Ectodermal cell (in vitro differentiated cells): ENCODE data around the gene INKA2. TPM values are rescaled to one million over a fixed set of nuclear protein-coding genes. Genes with fewer than 3 reads are reported as not detected.

Source experiments
- H3K27ac ChIP-seq: 2 replicates; pipeline ENCODE4 v1.7.0; 2013; ENCODE audit warnings: mild to moderate bottlenecking, low read depth, low read length; ENCODE audit not compliant: insufficient read depth, poor library complexity, severe bottlenecking
- H3K27me3 ChIP-seq: 2 replicates; pipeline ENCODE4 v1.7.0; 2013; ENCODE audit warnings: mild to moderate bottlenecking, low read length; ENCODE audit not compliant: insufficient read depth, control insufficient read depth, poor library complexity, severe bottlenecking
- H3K36me3 ChIP-seq: one replicate; pipeline ENCODE4 v1.7.0; 2013; ENCODE audit warnings: low read length; ENCODE audit not compliant: control insufficient read depth, insufficient read depth
- H3K4me1 ChIP-seq: one replicate; pipeline ENCODE4 v1.7.0; 2013; ENCODE audit warnings: low read length; ENCODE audit not compliant: control insufficient read depth, insufficient read depth
- H3K4me3 ChIP-seq: 2 replicates; pipeline ENCODE4 v1.7.0; 2013; ENCODE audit warnings: low read depth, low read length, control low read depth; ENCODE audit not compliant: insufficient read depth
- H3K9me3 ChIP-seq: 2 replicates; pipeline ENCODE4 v1.7.0; 2013; ENCODE audit warnings: mild to moderate bottlenecking, low read length, moderate library complexity; ENCODE audit not compliant: control insufficient read depth
- WGBS, 2 experiments: methylation state at CpG; one replicate each; pipeline ENCODE4 v1.1.7; 2013; ENCODE audit warnings: missing lambda C conversion rate in 2 of 2; 5-methylcytosine and 5-hydroxymethylcytosine counted together
- polyA plus RNA-seq, 4 experiments: library from polyadenylated mRNA; stranded (reverse); fragments of 50-300 nt; gene quantifications; one replicate each; pipeline ENCODE4 v1.2.3, GENCODE V29; 2013

Gene INKA2
- polyA plus RNA-seq (2013, experiment 1 of 4): 7.6 TPM
- polyA plus RNA-seq (2013, experiment 2 of 4): 7.1 TPM
- polyA plus RNA-seq (2013, experiment 3 of 4): 5.7 TPM
- 5.3 TPM for polyA plus RNA-seq (2013, experiment 4 of 4)

DNA sequence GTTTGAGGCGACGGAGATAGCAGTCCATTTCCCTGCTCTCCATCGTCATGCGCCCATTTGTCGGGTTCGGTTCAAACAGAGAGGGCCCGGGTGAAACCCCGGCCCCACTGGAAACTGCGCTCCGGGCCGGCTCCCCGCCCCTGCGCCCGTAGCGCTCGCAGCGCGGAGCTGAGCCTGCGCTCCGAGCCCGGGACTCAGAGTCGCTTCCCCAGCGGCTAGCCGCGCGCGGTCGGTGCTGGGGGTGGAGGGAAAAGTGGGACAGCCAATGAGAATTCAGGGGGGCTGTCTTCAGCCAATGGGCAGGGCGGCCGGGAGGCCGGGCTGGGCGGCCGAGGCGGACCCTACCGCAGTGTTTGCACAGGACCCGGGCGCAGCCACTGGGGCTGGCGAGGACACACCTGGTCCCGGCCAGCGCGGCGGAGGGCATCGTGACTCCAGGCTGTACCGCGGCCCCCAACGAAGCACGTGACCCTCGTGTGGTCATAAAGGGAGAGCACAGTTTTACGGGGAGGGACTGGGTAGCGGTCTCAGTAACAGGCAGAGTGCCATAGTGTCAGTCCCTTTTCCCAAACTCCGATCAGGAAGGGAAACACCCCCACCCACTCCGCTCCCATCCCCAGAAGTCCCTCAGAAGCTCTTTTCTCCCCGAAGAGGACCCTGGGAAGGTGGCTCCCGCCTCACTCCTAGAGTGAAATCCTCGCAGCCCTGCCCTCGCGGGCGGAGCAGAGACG is at the start of gene INKA2:
TSS of gene INKA2 (minus strand) at position 202 of the 731 bp plus-strand sequence. CDS start at position 49, 153 bp downstream.
- 0% methylated on average over 59 of the region's 59 CpGs for WGBS, 2 experiments
- Histone ChIP-seq H3K4me1 (peaks cover 28% of the 10 kb centered on the region), H3K27ac (peak within 1 kb of the TSS; percentile 94), H3K4me3 (peak within 1 kb of the TSS; percentile 50), H3K36me3 (no peaks in the 10 kb centered on the region), H3K27me3 (peaks cover 7% of the 10 kb centered on the region), H3K9me3 (no peaks in the 10 kb centered on the region)

- H3K4me1 ChIP-seq: no peaks in the 10 kb centered on the region
- no peaks in the 10 kb centered on the region for H3K9me3 ChIP-seq
- H3K27me3 ChIP-seq: no peaks in the 10 kb centered on the region
- H3K4me3 ChIP-seq: no peak overlapping the region
- H3K36me3 ChIP-seq: no peaks in the 10 kb centered on the region
- H3K27ac ChIP-seq: no peak overlapping the region
- WGBS, 2 experiments: 88% methylated on average over 9 of the region's 9 CpGs
Observed at GRCh38 chr1:111786669-111787207, 47.5 kb upstream of the INKA2 start.

- H3K36me3 ChIP-seq: no peaks in the 10 kb centered on the region
- 92 to 94% methylated on average over 3 to 4 of the region's 4 CpGs for WGBS, 2 experiments
- H3K27me3 ChIP-seq: no peaks in the 10 kb centered on the region
Observed at GRCh38 chr1:111784273-111784901, 45.2 kb upstream of the INKA2 start.

DNA sequence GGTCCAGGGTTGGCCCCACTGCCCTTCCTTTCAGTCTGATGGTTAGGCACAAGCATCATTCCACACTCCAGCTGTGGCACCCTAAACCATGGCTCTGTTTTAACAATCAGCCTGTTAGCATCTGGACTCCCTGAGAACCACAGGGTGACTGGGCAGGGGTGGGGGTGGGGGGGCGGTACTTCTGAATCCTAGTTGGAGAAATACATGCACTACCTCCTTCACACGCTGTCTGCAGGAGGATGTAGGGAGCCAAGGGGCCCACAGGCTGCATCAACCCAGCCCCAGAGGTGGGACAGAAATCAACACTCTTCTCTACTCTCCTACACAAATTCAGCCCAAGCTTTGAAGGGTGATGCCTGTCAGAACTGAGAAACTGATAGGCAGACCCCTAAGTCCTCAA is 40.4 kb upstream of the INKA2 start:
- Histone ChIP-seq H3K27me3 (no peaks in the 10 kb centered on the region), H3K9me3 (no peaks in the 10 kb centered on the region), H3K4me3 (no peak overlapping the region), H3K4me1 (peaks cover 10% of the 10 kb centered on the region), H3K27ac (no peak overlapping the region), H3K36me3 (no peaks in the 10 kb centered on the region)
- 97% methylated on average over 2 of the region's 2 CpGs for WGBS, 2 experiments

More at GRCh38 chr1:111784273-111784901, 45.2 kb upstream of the INKA2 start:
- Histone ChIP-seq H3K4me3 (no peak overlapping the region), H3K9me3 (no peaks in the 10 kb centered on the region), H3K27ac (no peak overlapping the region), H3K4me1 (no peaks in the 10 kb centered on the region)

DNA sequence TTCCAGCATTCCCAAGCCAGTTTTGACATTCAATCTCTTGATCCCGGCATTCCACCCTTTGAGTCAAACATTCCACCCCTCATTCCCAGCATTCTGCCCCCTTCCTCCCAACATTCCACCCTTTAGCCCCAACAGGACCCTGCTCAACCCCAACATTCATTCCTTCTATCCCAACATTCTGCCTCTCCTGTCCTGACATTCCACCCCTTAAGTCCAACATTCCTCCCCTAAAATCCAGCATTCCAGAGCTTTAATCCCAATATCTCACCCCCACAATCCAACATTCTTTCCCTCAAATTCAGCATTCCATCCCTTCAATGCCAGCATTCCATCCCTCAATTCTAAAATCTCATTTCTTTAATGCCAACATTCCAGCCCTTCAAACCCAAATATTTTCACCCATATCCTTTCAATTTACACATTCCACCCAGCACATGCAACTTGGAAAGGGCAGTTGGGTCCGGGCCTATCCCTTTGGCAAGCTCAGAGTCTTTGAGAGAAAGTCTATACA is 39.4 kb upstream of the INKA2 start:
- WGBS, 2 experiments: 84 to 95% methylated on average over 2 of the region's 2 CpGs
- H3K4me1 ChIP-seq: peaks cover 10% of the 10 kb centered on the region
- H3K36me3 ChIP-seq: no peaks in the 10 kb centered on the region
- no peak overlapping the region for H3K27ac ChIP-seq
- H3K9me3 ChIP-seq: no peaks in the 10 kb centered on the region
- H3K4me3 ChIP-seq: no peak overlapping the region
- H3K27me3 ChIP-seq: no peaks in the 10 kb centered on the region

GRCh38 chr1:111778066-111778465 is 38.9 kb upstream of the INKA2 start:
- no peaks in the 10 kb centered on the region for H3K9me3 ChIP-seq
- peaks cover 10% of the 10 kb centered on the region for H3K4me1 ChIP-seq
- H3K36me3 ChIP-seq: no peaks in the 10 kb centered on the region
- no peak overlapping the region for H3K27ac ChIP-seq
- WGBS, 2 experiments: 93 to 95% methylated on average over 5 to 6 of the region's 6 CpGs
- H3K27me3 ChIP-seq: no peaks in the 10 kb centered on the region
- no peak overlapping the region for H3K4me3 ChIP-seq

- no peak overlapping the region for H3K27ac ChIP-seq
- 91 to 96% methylated on average over 1 of the region's 1 CpG for WGBS, 2 experiments
Observed at GRCh38 chr1:111777301-111777700, 38.1 kb upstream of the INKA2 start.

DNA sequence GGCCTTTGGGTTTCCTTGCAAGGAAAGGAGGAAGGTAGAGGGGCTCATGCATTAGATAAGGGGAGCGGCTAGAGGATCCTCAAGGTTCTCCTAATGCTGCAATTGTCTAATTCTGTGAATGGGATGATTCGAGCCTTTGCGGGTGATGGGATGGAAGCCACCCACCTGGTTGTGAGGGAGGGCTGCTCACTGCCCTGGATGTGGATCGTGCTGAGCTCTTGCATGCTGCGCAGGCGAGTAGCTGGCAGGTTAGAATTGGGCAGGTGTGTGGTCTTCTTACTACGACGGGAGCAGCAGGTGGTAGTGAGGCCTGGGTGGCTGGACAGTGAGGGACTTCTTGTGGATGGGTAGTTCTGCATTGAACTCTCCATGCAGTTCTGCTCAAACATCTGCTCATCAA is 37.7 kb upstream of the INKA2 start:
- H3K36me3 ChIP-seq: no peaks in the 10 kb centered on the region
- H3K9me3 ChIP-seq: no peaks in the 10 kb centered on the region
- H3K27me3 ChIP-seq: no peaks in the 10 kb centered on the region
- WGBS, 2 experiments: 89 to 97% methylated on average over 8 of the region's 8 CpGs
- H3K27ac ChIP-seq: no peak overlapping the region
- H3K4me1 ChIP-seq: peaks cover 10% of the 10 kb centered on the region
- no peak overlapping the region for H3K4me3 ChIP-seq

More at GRCh38 chr1:111777301-111777700, 38.1 kb upstream of the INKA2 start:
- Histone ChIP-seq H3K27me3 (no peaks in the 10 kb centered on the region), H3K4me3 (no peak overlapping the region), H3K4me1 (peaks cover 10% of the 10 kb centered on the region), H3K9me3 (no peaks in the 10 kb centered on the region), H3K36me3 (no peaks in the 10 kb centered on the region)

- H3K36me3 ChIP-seq: no peaks in the 10 kb centered on the region
- no peaks in the 10 kb centered on the region for H3K9me3 ChIP-seq
- no peak overlapping the region for H3K4me3 ChIP-seq
- no peak overlapping the region for H3K27ac ChIP-seq
- H3K4me1 ChIP-seq: peaks cover 10% of the 10 kb centered on the region
- H3K27me3 ChIP-seq: no peaks in the 10 kb centered on the region
- 76 to 95% methylated on average over 2 of the region's 2 CpGs for WGBS, 2 experiments
Observed at GRCh38 chr1:111776391-111776790, 37.2 kb upstream of the INKA2 start.

- Histone ChIP-seq H3K27me3 (no peaks in the 10 kb centered on the region), H3K36me3 (no peaks in the 10 kb centered on the region), H3K4me1 (peaks cover 10% of the 10 kb centered on the region), H3K9me3 (no peaks in the 10 kb centered on the region), H3K4me3 (no peak overlapping the region), H3K27ac (peak overlapping the region; percentile 42)
- WGBS, 2 experiments: 78 to 83% methylated on average over 9 of the region's 9 CpGs
Observed at GRCh38 chr1:111775966-111776365, 36.8 kb upstream of the INKA2 start.
